ENCODE results near the gene SRR.
A peak's percentile ranks its signal among the peaks of the same experiment; 100 is the strongest.
"Not testable (repeated sequence)": the region's sequence is repeated elsewhere in the genome, so short reads cannot be mapped to it uniquely, and the experiment has no call there.

The SRR gene

GRCh38 chr17:2303204-2304188 is at the start of gene SRR, which contains the start of gene SMG6:
SRR (plus strand) TSS chr17:2303950; CDS start chr17:2315561, 11,611 bp downstream.
SMG6 (minus strand) TSS chr17:2303785; CDS start chr17:2303720, 65 bp downstream.
- peak; percentile 94 for DNase-seq

GRCh38 chr17:2258830-2259229 is 44.9 kb upstream of the SRR start:
- not testable (repeated sequence) for DNase-seq

- DNase-seq = peak; percentile 72
Observed at GRCh38 chr17:2259769-2260536, 43.8 kb upstream of the SRR start.

GRCh38 chr17:2262135-2262587 is 41.6 kb upstream of the SRR start:
- no peak for DNase-seq

- no peak for DNase-seq
Observed at GRCh38 chr17:2263183-2264066, 40.3 kb upstream of the SRR start.

GRCh38 chr17:2264067-2264860 is 39.5 kb upstream of the SRR start:
- DNase-seq = no peak

GRCh38 chr17:2265166-2265565 is 38.6 kb upstream of the SRR start:
- not testable (repeated sequence) for DNase-seq

- peak; percentile 85 for DNase-seq
Observed at GRCh38 chr17:2266045-2266864, 37.5 kb upstream of the SRR start.

- no peak for DNase-seq
Observed at GRCh38 chr17:2266865-2267228, 36.9 kb upstream of the SRR start.

GRCh38 chr17:2267354-2267753 is 36.4 kb upstream of the SRR start:
- no peak for DNase-seq

- DNase-seq = no peak
Observed at GRCh38 chr17:2271985-2272702, 31.6 kb upstream of the SRR start.

GRCh38 chr17:2274414-2274813 is 29.3 kb upstream of the SRR start:
- DNase-seq = no peak

GRCh38 chr17:2275722-2276121 is 28.0 kb upstream of the SRR start:
- no peak for DNase-seq

- no peak for DNase-seq
Observed at GRCh38 chr17:2277429-2278170, 26.1 kb upstream of the SRR start.

- DNase-seq = no peak
Observed at GRCh38 chr17:2279707-2280106, 24.0 kb upstream of the SRR start.

- DNase-seq = no peak
Observed at GRCh38 chr17:2282297-2282873, 21.4 kb upstream of the SRR start.

GRCh38 chr17:2283302-2283701 is 20.4 kb upstream of the SRR start:
- DNase-seq = no peak

GRCh38 chr17:2289878-2290478 is 13.8 kb upstream of the SRR start:
- DNase-seq = no peak

GRCh38 chr17:2292100-2292499 is 11.7 kb upstream of the SRR start:
- no peak for DNase-seq
